Measurements from ENCODE around the gene ZBTB34.

ZBTB34 gene

GRCh38 chr9:126874546-126875314 lies 14.3 kb downstream of the ZBTB34 start:
- in situ Hi-C loops (cut with HindIII; ENCODE audit: low sequenced_read_pairs) = no loop called here
- TF ChIP-seq CTCF (IDR thresholded peaks at IDR 0.05; ENCODE audit: low read depth, low read length) = no peak
- DNase-seq (ENCODE audit: low read depth, low spot score) = no peak

DNA sequence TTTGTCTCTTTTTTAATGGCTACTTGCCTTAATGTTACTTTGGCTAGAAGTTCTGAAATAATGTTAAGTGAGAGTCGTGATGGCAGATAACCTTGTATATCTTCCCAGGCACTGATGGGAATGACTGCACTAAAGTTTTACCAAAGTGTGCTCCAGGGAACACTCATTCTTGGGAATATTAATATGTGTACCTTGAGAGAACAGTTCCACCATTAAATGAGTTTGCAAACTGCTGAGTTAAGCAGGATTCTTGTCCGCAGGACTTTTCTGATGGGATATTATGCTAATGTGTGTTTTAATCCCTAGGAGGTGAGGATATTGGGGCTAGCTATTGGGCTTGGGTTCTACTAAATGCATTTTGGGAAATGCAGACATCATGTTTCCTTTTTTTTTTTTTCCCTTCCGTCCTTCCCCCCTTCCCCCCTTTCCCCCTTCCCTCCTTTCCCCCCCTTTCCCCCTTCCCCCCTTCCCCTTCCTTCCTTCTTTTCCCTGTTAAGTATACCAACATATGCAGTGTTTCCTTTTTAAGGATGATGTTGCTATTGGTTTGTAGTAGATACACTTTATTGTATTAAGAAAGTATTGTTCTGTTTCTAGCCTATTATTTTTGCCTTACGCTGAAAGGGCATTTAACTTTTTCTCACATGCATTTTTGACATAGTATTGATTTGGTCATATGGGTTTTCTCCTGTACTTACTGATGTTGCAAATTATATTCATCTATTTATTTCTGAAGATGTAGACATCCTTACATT lies 15.5 kb downstream of the ZBTB34 start:
- in situ Hi-C loops (cut with HindIII; ENCODE audit: low sequenced_read_pairs) = no loop called here
- no peak overlapping the region for H3K4me3 ChIP-seq (ENCODE audit: low read depth, low read length)
- no peak for TF ChIP-seq CTCF (IDR thresholded peaks at IDR 0.05; ENCODE audit: low read depth, low read length)
- no peak for DNase-seq (ENCODE audit: low read depth, low spot score)

More at GRCh38 chr9:126874546-126875314, 14.3 kb downstream of the ZBTB34 start:
- H3K4me3 ChIP-seq (ENCODE audit: low read depth, low read length) = no peak overlapping the region

DNA sequence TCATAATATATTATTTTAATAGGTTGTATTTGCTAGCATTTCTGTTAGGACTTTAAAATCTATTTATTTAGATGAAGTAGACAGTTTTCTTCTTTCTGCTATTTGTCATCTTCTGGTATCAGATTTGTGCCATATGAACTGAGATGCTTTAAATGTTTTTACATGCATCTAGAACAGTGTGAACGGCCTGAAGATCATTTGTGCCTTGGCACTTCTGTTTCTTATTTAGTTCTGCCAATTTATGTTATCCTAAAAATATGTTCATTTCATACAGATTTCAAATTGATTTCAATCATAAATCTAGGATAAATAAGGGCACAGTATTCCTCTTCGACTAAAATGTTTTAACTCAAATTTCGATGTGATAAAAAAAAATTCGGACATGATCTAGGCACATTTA lies 16.1 kb downstream of the ZBTB34 start:
- TF ChIP-seq CTCF (IDR thresholded peaks at IDR 0.05; ENCODE audit: low read depth, low read length) = no peak
- in situ Hi-C loops (cut with HindIII; ENCODE audit: low sequenced_read_pairs) = no loop called here
- DNase-seq (ENCODE audit: low read depth, low spot score) = no peak
- H3K4me3 ChIP-seq (ENCODE audit: low read depth, low read length) = no peak overlapping the region

DNA sequence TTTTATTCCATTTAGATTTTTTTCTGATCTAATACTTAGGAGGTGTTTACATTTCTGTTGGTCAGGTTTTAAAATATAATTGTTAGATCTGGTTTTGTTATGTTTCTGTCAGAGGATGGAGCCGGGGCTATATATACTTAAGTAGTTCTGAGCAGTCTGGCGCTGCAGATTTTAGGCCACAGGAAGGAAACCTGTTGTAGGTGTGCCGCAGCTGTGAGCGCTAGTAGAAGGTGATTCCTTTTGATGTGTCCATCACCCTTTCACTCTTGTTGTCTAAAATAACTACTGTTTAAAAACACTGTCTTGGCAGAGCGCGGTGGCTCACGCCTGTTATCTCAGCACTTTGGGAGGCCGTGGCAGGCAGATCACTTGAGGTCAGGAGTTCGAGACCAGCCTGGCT lies 17.0 kb downstream of the ZBTB34 start:
- in situ Hi-C loops (cut with HindIII; ENCODE audit: low sequenced_read_pairs) = no loop called here
- DNase-seq (ENCODE audit: low read depth, low spot score) = no peak
- no peak for TF ChIP-seq CTCF (IDR thresholded peaks at IDR 0.05; ENCODE audit: low read depth, low read length)
- H3K4me3 ChIP-seq (ENCODE audit: low read depth, low read length) = no peak overlapping the region

GRCh38 chr9:126879288-126879687 lies 18.8 kb downstream of the ZBTB34 start:
- TF ChIP-seq CTCF (IDR thresholded peaks at IDR 0.05; ENCODE audit: low read depth, low read length) = no peak
- H3K4me3 ChIP-seq (ENCODE audit: low read depth, low read length) = no peak overlapping the region
- in situ Hi-C loops (cut with HindIII; ENCODE audit: low sequenced_read_pairs) = no loop called here
- DNase-seq (ENCODE audit: low read depth, low spot score) = no peak

DNA sequence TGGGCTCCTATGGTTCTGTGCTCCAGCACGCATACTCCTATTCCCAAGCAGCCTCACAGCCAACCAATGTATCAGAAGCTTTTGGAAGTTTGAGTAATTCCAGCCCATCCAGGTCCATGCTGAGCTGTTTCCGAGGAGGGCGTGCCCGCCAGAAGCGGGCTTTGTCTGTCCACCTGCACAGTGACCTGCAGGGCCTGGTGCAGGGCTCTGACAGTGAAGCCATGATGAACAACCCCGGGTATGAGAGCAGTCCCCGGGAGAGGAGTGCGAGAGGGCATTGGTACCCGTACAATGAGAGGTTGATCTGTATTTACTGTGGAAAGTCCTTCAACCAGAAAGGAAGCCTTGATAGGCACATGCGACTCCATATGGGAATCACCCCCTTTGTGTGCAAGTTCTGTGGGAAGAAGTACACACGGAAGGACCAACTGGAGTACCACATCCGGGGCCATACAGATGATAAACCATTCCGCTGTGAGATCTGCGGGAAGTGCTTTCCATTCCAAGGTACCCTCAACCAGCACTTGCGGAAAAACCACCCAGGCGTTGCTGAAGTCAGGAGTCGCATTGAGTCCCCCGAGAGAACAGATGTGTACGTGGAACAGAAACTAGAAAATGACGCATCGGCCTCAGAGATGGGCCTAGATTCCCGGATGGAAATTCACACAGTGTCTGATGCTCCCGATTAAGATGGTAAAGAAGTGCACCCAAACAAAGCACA lies 19.9 kb downstream of the ZBTB34 start:
- no peak for TF ChIP-seq CTCF (IDR thresholded peaks at IDR 0.05; ENCODE audit: low read depth, low read length)
- no peak overlapping the region for H3K4me3 ChIP-seq (ENCODE audit: low read depth, low read length)
- DNase-seq (ENCODE audit: low read depth, low spot score) = no peak
- in situ Hi-C loops (cut with HindIII; ENCODE audit: low sequenced_read_pairs) = no loop called here

Data from astrocyte of the spinal cord (primary cell).